GM12891 (cell line): ENCODE results near the gene CHST1.

ENCODE experiments used
- PAX5 ChIP-seq: IDR thresholded peaks from 2 replicates; pipeline ENCODE4 v1.6.1; 2011; ENCODE audit warnings: low read length, moderate library complexity, mild to moderate bottlenecking; ENCODE audit not compliant: insufficient read depth, severe bottlenecking
- POLR2A ChIP-seq: IDR thresholded peaks from 2 replicates; pipeline ENCODE4 v1.6.1; 2011; ENCODE audit warnings: low read depth, low read length, control low read depth
- POLR2AphosphoS5 ChIP-seq: IDR thresholded peaks from 2 replicates; pipeline ENCODE4 v1.6.1; 2011; ENCODE audit warnings: low read depth, low read length, control low read depth
- SPI1 ChIP-seq: IDR thresholded peaks from 2 replicates; pipeline ENCODE4 v1.6.1; 2011; ENCODE audit warnings: low read depth, low read length, control low read depth
- TAF1 ChIP-seq: IDR thresholded peaks from 2 replicates; pipeline ENCODE4 v1.6.1; 2011; ENCODE audit warnings: low read depth, low read length, control low read depth

- no peak for TF ChIP-seq POLR2A
- no peak for TF ChIP-seq POLR2AphosphoS5
- no peak for TF ChIP-seq SPI1
- TF ChIP-seq TAF1 = no peak
- TF ChIP-seq PAX5 = no peak
These were observed 13.6 kb upstream of the CHST1 start for GRCh38 chr11:45678976-45679375.
